ENCODE measurements around the gene OR5I1.

Gene OR5I1
- long read RNA-seq, result 0 reads

DNA sequence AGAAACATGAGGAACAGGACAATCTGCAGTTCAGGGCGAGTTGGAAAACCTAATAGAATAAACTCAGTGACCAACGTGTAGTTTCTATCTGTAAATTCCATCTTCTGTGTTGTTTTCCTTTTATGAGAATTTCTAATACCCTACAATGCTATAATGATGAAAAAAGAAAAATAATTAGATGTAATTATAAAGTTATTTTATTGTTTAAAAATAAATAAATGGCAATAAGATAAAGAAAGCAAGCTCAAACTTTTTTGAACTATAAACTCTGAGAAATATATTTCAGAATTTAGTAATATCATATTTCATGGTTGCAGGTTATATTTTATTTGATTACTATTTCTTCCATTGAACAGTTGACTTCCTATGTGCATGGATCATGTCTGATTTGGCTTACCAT lies at the start of gene OR5I1:
TSS of gene OR5I1 (minus strand) at position 101 of the 400 bp plus-strand sequence. CDS start at position 101, 0 bp downstream.
- DNase-seq (ENCODE audit: low read depth in 1 of 2, low spot score in 1 of 2), result no peak
- H3K4me3 ChIP-seq (replicated peaks; ENCODE audit: insufficient read depth, low read length), result no peak within 1 kb of the TSS
- TF ChIP-seq POLR2AphosphoS5 (IDR thresholded peaks at IDR 0.05; ENCODE audit: low read depth) (no peak), SPI1 (IDR thresholded peaks at IDR 0.05; ENCODE audit: borderline replicate concordance, low read depth) (no peak), GABPA (IDR thresholded peaks at IDR 0.05; ENCODE audit: low read depth) (no peak)
- TF ChIP-seq, protein P1, sequence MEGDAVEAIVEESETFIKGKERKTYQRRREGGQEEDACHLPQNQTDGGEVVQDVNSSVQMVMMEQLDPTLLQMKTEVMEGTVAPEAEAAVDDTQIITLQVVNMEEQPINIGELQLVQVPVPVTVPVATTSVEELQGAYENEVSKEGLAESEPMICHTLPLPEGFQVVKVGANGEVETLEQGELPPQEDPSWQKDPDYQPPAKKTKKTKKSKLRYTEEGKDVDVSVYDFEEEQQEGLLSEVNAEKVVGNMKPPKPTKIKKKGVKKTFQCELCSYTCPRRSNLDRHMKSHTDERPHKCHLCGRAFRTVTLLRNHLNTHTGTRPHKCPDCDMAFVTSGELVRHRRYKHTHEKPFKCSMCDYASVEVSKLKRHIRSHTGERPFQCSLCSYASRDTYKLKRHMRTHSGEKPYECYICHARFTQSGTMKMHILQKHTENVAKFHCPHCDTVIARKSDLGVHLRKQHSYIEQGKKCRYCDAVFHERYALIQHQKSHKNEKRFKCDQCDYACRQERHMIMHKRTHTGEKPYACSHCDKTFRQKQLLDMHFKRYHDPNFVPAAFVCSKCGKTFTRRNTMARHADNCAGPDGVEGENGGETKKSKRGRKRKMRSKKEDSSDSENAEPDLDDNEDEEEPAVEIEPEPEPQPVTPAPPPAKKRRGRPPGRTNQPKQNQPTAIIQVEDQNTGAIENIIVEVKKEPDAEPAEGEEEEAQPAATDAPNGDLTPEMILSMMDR (IDR thresholded peaks at IDR 0.05; ENCODE audit: insufficient read depth, low read length), result no peak
- TF ChIP-seq, protein P2, sequence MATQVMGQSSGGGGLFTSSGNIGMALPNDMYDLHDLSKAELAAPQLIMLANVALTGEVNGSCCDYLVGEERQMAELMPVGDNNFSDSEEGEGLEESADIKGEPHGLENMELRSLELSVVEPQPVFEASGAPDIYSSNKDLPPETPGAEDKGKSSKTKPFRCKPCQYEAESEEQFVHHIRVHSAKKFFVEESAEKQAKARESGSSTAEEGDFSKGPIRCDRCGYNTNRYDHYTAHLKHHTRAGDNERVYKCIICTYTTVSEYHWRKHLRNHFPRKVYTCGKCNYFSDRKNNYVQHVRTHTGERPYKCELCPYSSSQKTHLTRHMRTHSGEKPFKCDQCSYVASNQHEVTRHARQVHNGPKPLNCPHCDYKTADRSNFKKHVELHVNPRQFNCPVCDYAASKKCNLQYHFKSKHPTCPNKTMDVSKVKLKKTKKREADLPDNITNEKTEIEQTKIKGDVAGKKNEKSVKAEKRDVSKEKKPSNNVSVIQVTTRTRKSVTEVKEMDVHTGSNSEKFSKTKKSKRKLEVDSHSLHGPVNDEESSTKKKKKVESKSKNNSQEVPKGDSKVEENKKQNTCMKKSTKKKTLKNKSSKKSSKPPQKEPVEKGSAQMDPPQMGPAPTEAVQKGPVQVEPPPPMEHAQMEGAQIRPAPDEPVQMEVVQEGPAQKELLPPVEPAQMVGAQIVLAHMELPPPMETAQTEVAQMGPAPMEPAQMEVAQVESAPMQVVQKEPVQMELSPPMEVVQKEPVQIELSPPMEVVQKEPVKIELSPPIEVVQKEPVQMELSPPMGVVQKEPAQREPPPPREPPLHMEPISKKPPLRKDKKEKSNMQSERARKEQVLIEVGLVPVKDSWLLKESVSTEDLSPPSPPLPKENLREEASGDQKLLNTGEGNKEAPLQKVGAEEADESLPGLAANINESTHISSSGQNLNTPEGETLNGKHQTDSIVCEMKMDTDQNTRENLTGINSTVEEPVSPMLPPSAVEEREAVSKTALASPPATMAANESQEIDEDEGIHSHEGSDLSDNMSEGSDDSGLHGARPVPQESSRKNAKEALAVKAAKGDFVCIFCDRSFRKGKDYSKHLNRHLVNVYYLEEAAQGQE (IDR thresholded peaks at IDR 0.05; ENCODE audit: insufficient replicate concordance, low read depth), result no peak

DNA sequence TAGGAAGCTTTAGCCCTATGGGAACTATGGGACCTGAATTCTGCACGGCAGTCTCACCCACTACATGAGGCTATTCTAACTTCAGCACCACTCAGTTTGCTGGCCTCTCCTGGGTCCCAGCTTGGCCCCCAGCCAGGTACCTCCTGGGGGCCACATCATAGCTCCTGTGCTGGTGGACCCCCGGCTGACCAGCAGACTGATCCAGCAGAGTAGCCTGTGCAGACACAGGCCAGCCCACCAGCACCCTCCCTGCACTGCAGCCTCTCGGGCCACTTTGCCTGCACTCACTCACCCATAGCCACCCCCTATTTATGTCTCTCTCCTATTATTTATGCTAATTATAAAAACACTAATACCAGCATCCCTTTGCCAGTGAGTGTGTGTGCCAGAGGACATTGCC lies 34.7 kb upstream of the OR5I1 start:
- DNase-seq (ENCODE audit: low read depth in 1 of 2, low spot score in 1 of 2), result no peak
- no peaks in the 10 kb centered on the region for H3K27me3 ChIP-seq (ENCODE audit: insufficient read depth, poor library complexity, severe bottlenecking)
- H3K27ac ChIP-seq (replicated peaks), result no peak overlapping the region
- H3K4me3 ChIP-seq (replicated peaks; ENCODE audit: insufficient read depth, low read length), result no peak overlapping the region
- TF ChIP-seq GABPA (IDR thresholded peaks at IDR 0.05; ENCODE audit: low read depth) (no peak), POLR2AphosphoS5 (IDR thresholded peaks at IDR 0.05; ENCODE audit: low read depth) (no peak), SPI1 (IDR thresholded peaks at IDR 0.05; ENCODE audit: borderline replicate concordance, low read depth) (no peak)
- TF ChIP-seq, protein P2 (IDR thresholded peaks at IDR 0.05; ENCODE audit: insufficient replicate concordance, low read depth), result no peak
- TF ChIP-seq, protein P1 (IDR thresholded peaks at IDR 0.05; ENCODE audit: insufficient read depth, low read length), result no peak

More for the DNA sequence above, at the start of gene OR5I1:
- no peak within 1 kb of the TSS for H3K27ac ChIP-seq (replicated peaks)
- no peaks in the 10 kb centered on the region for H3K27me3 ChIP-seq (ENCODE audit: insufficient read depth, poor library complexity, severe bottlenecking)

DNA sequence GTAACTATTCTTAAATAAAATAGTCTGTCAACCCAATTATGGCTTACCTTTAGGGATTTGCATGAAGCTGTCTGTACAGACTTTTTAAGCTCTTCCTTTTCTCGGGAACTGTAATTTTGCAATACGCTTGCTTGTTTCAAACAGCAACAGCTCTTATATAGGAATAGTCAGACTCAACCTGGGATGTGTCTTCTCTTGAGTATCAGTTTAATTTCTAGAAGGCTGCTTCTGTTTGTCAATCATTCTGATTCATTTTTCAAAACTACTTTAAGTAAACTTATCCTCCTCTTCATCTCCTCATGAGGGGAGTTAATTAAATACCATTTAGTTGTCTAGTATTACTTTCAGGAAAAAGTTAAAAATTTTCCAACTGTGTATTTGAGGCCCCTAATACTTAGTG lies 33.6 kb upstream of the OR5I1 start, which contains the start of gene OR10AG1:
TSS of gene OR10AG1 (minus strand) at position 101 of the 400 bp plus-strand sequence. CDS start at position 63, 38 bp downstream.
- Histone ChIP-seq H3K27me3 (ENCODE audit: insufficient read depth, poor library complexity, severe bottlenecking) (no peaks in the 10 kb centered on the region), H3K27ac (replicated peaks) (no peak within 1 kb of the TSS), H3K4me3 (replicated peaks; ENCODE audit: insufficient read depth, low read length) (no peak within 1 kb of the TSS)
- TF ChIP-seq GABPA (IDR thresholded peaks at IDR 0.05; ENCODE audit: low read depth), result no peak
- no peak for TF ChIP-seq SPI1 (IDR thresholded peaks at IDR 0.05; ENCODE audit: borderline replicate concordance, low read depth)
- TF ChIP-seq POLR2AphosphoS5 (IDR thresholded peaks at IDR 0.05; ENCODE audit: low read depth), result no peak
- TF ChIP-seq, protein P1 (IDR thresholded peaks at IDR 0.05; ENCODE audit: insufficient read depth, low read length), result no peak
- TF ChIP-seq, protein P2 (IDR thresholded peaks at IDR 0.05; ENCODE audit: insufficient replicate concordance, low read depth), result no peak
- no peak for DNase-seq (ENCODE audit: low read depth in 1 of 2, low spot score in 1 of 2)
